GM18526 (cell line): ENCODE measurements around the gene ANAPC10.
A peak's percentile ranks its signal among the peaks of the same experiment; 100 is the strongest.

Experiments used
- POLR2A ChIP-seq: IDR thresholded peaks from 3 replicates; pipeline ENCODE4 v1.6.1; 2011; ENCODE audit not compliant: insufficient read length; ENCODE audit errors: extremely low read depth

Gene ANAPC10

GRCh38 chr4:145097821-145098674 is at the start of gene ANAPC10, which contains the start of gene ABCE1:
Gene ANAPC10, minus strand, starts transcription at chr4:145098196. Its CDS starts 2,097 bp downstream, at chr4:145096099.
Gene ABCE1, plus strand, starts transcription at chr4:145098311. Its CDS starts 6,102 bp downstream, at chr4:145104413.
- peak; percentile 77 for TF ChIP-seq POLR2A

GRCh38 chr4:145132511-145133098 is 34.6 kb upstream of the ANAPC10 start:
- TF ChIP-seq POLR2A: no peak

- no peak for TF ChIP-seq POLR2A
Observed at GRCh38 chr4:145131848-145132247, 33.9 kb upstream of the ANAPC10 start.

GRCh38 chr4:145130788-145131399 is 32.9 kb upstream of the ANAPC10 start:
- TF ChIP-seq POLR2A: no peak

- TF ChIP-seq POLR2A: no peak
Observed at GRCh38 chr4:145130130-145130529, 32.1 kb upstream of the ANAPC10 start.

GRCh38 chr4:145125396-145125795 is 27.4 kb upstream of the ANAPC10 start:
- TF ChIP-seq POLR2A: no peak

GRCh38 chr4:145108128-145108527 is 10.1 kb upstream of the ANAPC10 start:
- TF ChIP-seq POLR2A: no peak

- no peak for TF ChIP-seq POLR2A
Observed at GRCh38 chr4:145107126-145107525, 9.1 kb upstream of the ANAPC10 start.

- TF ChIP-seq POLR2A: no peak
Observed at GRCh38 chr4:145103496-145103895, 5.5 kb upstream of the ANAPC10 start.

- no peak for TF ChIP-seq POLR2A
Observed at GRCh38 chr4:145102619-145103018, 4.6 kb upstream of the ANAPC10 start.

GRCh38 chr4:145101091-145101490 is 3.1 kb upstream of the ANAPC10 start:
- no peak for TF ChIP-seq POLR2A

- no peak for TF ChIP-seq POLR2A
Observed at GRCh38 chr4:145099653-145100052, 1.7 kb upstream of the ANAPC10 start.

- no peak for TF ChIP-seq POLR2A
Observed at GRCh38 chr4:145098675-145099037, 660 bp upstream of the ANAPC10 start.

- TF ChIP-seq POLR2A: no peak
Observed at GRCh38 chr4:145097331-145097820, 620 bp downstream of the ANAPC10 start.

GRCh38 chr4:145093638-145094037 is 4.4 kb downstream of the ANAPC10 start:
- no peak for TF ChIP-seq POLR2A

GRCh38 chr4:145090380-145090779 is 7.6 kb downstream of the ANAPC10 start:
- TF ChIP-seq POLR2A: no peak
